Neural progenitor cell (in vitro differentiated cells): ENCODE measurements around the gene SLC6A9. TPM values are rescaled to one million over a fixed set of nuclear protein-coding genes. Genes with fewer than 3 reads are reported as not detected.

Source experiments
- DNase-seq: peaks from one replicate; pipeline ENCODE4 v3.0.0-alpha.2; 2016; ENCODE audit warnings: low spot score
- H2AFZ ChIP-seq: fragments of 200-600 bp; sonication (generic); replicated peaks from 2 replicates; pipeline ENCODE4 v1.6.1; 2016; ENCODE audit warnings: antibody characterized with exemption
- H3F3A ChIP-seq: fragments of 200-600 bp; sonication (generic); 2 replicates; pipeline ENCODE4 v1.6.1; 2016; ENCODE audit warnings: antibody characterized with exemption, low read depth
- H3K27ac ChIP-seq: fragments of 200-600 bp; sonication (generic); 2 replicates; pipeline ENCODE4 v1.5.1; 2016; ENCODE audit warnings: mild to moderate bottlenecking
- H3K27me3 ChIP-seq: fragments of 200-600 bp; sonication (generic); 2 replicates; pipeline ENCODE4 v1.6.1; 2016; ENCODE audit warnings: mild to moderate bottlenecking, moderate library complexity
- H3K36me3 ChIP-seq: fragments of 200-600 bp; sonication (generic); 2 replicates; pipeline ENCODE4 v1.5.1; 2016
- H3K4me1 ChIP-seq: fragments of 200-600 bp; sonication (generic); 2 replicates; pipeline ENCODE4 v1.6.1; 2016; ENCODE audit warnings: mixed run types
- H3K4me2 ChIP-seq: fragments of 200-600 bp; sonication (generic); 2 replicates; pipeline ENCODE4 v1.6.1; 2016
- H3K4me3 ChIP-seq: fragments of 200-600 bp; sonication (generic); 2 replicates; pipeline ENCODE4 v1.5.1; 2016
- H3K79me2 ChIP-seq: fragments of 200-600 bp; sonication (generic); 2 replicates; pipeline ENCODE4 v1.6.1; 2016; ENCODE audit warnings: low read depth
- H3K9ac ChIP-seq: fragments of 200-600 bp; sonication (generic); 2 replicates; pipeline ENCODE4 v1.6.1; 2016
- H3K9me3 ChIP-seq: fragments of 200-600 bp; sonication (generic); 2 replicates; pipeline ENCODE4 v1.5.1; 2016; ENCODE audit warnings: low read depth
- H4K20me1 ChIP-seq: fragments of 200-600 bp; sonication (generic); 2 replicates; pipeline ENCODE4 v1.6.1; 2016; ENCODE audit warnings: low read depth
- H3K27ac Mint-ChIP-seq: 3 replicates; pipeline ENCODE4 v1.8.0; 2021; ENCODE audit warnings: mixed read lengths
- H3K27me3 Mint-ChIP-seq: 2 replicates; pipeline ENCODE4 v1.8.0; 2022; ENCODE audit warnings: low read depth, mild to moderate bottlenecking, inconsistent platforms, moderate library complexity, mixed read lengths; ENCODE audit not compliant: insufficient read depth
- H3K36me3 Mint-ChIP-seq: 3 replicates; pipeline ENCODE4 v1.8.0; 2021; ENCODE audit warnings: mixed read lengths
- H3K4me1 Mint-ChIP-seq: 3 replicates; pipeline ENCODE4 v1.8.0; 2021; ENCODE audit warnings: mixed read lengths
- H3K4me3 Mint-ChIP-seq: 3 replicates; pipeline ENCODE4 v1.8.0; 2021; ENCODE audit warnings: mild to moderate bottlenecking, moderate library complexity, mixed read lengths
- H3K9me3 Mint-ChIP-seq: 3 replicates; pipeline ENCODE4 v1.8.0; 2020; ENCODE audit warnings: mixed read lengths
- CTCF ChIP-seq: fragments of 200-600 bp; sonication (generic); IDR thresholded peaks from 2 replicates; pipeline ENCODE4 v1.5.1; 2017; ENCODE audit warnings: antibody characterized with exemption, mild to moderate bottlenecking
- EZH2 ChIP-seq: fragments of 200-600 bp; sonication (generic); IDR thresholded peaks from 2 replicates; pipeline ENCODE4 v1.6.1; 2017; ENCODE audit warnings: antibody characterized with exemption, mild to moderate bottlenecking, moderate library complexity
- EZH2phosphoT487 ChIP-seq: fragments of 200-600 bp; sonication (generic); IDR thresholded peaks from 2 replicates; pipeline ENCODE4 v1.6.1; 2017; ENCODE audit warnings: antibody characterized with exemption
- total RNA-seq: library from RNA; depleted of rRNA; stranded (reverse); fragments of >200 nt; gene quantifications from 2 replicates; pipeline ENCODE4 v1.2.3, GENCODE V29; 2015; ENCODE audit warnings: low replicate concordance

Gene SLC6A9
- total RNA-seq, 1 donor from 2014 or later: 1.4 TPM

DNA sequence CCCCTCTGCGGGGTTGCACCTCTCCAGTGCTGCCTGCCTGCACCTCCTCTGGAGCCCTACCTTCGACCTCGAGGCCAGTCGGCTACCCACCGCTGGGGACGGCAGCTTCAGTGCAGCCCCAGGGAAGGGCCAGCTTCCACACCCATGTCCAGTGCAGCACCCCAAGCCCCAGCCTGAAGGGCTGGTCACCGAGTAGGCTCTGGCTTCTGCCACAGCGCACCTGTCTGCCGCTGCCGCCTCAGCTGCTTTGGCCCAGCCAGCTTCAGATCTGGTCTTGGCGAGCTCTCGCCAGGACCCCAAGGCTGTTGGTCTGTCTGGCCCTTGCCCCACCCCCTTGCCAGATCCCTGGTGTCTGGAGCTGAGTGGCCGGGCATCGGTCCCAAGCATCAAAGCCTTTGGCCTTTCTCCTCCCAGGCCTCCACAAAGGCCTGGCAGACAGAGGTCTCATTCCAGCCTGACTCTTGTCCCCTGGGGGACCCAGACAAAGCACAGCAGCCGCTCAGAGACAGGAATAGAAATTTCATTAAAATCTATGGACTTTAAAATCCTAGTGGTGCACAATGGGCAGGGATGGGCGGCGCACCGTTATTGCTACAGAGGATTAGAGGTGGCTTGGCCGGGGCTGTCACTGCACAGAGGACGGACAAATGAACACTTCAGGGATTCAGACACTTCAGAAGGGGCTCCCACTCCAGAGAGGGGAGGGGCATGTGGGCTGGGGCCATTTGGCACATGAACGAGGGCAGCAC is 35.1 kb downstream of the SLC6A9 start:
- Histone ChIP-seq H3K4me2 (peak overlapping the region; percentile 1), H3F3A (peaks cover 24% of the 10 kb centered on the region), H3K9me3 (no peaks in the 10 kb centered on the region), H3K27ac (no peak overlapping the region), H3K4me3 (no peak overlapping the region), H2AFZ (no peak overlapping the region), H3K9ac (no peak overlapping the region), H3K4me1 (peaks cover 10% of the 10 kb centered on the region), H4K20me1 (peaks cover 21% of the 10 kb centered on the region), H3K36me3 (no peaks in the 10 kb centered on the region), H3K27me3 (no peaks in the 10 kb centered on the region), H3K79me2 (no peaks in the 10 kb centered on the region)
- no peaks in the 10 kb centered on the region for H3K36me3 Mint-ChIP-seq
- peak overlapping the region; percentile 80 for H3K4me3 Mint-ChIP-seq
- TF ChIP-seq EZH2phosphoT487: no peak
- TF ChIP-seq CTCF: no peak
- no peak for TF ChIP-seq EZH2
- H3K4me1 Mint-ChIP-seq: peaks cover 42% of the 10 kb centered on the region
- H3K9me3 Mint-ChIP-seq: no peaks in the 10 kb centered on the region
- peak; percentile 36 for DNase-seq
- peaks cover 6% of the 10 kb centered on the region for H3K27me3 Mint-ChIP-seq
- peak overlapping the region; percentile 94 for H3K27ac Mint-ChIP-seq

- no peak overlapping the region for H3K4me3 Mint-ChIP-seq
Observed at GRCh38 chr1:43994794-43995790, 36.2 kb downstream of the SLC6A9 start.

DNA sequence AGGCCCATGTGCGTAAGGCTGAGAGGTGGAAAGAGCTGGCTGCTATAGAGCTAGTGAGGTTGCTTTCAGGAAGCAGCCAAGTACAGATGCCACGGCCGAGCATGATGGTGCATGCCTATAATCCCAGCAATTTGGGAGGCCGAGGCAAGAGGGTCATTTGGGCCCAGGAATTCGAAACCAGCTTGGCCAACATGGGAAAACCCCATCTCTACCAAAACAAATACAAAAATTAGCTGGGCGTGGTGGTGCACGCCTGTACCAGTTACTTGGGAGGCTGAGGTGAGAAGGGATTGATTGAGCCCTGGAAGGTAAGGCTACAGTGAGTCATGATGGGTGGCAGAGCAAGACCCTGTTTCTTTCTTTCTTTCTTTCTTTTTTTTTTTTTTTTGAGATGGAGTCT is 37.2 kb downstream of the SLC6A9 start:
- Mint-ChIP-seq H3K27ac (no peak overlapping the region), H3K36me3 (no peaks in the 10 kb centered on the region), H3K4me1 (peaks cover 38% of the 10 kb centered on the region), H3K4me3 (peak overlapping the region; percentile 63), H3K27me3 (peaks cover 4% of the 10 kb centered on the region), H3K9me3 (no peaks in the 10 kb centered on the region)
- H3F3A ChIP-seq: peaks cover 32% of the 10 kb centered on the region
- H3K4me3 ChIP-seq: no peak overlapping the region
- no peaks in the 10 kb centered on the region for H3K27me3 ChIP-seq
- no peak overlapping the region for H3K27ac ChIP-seq
- peaks cover 27% of the 10 kb centered on the region for H4K20me1 ChIP-seq
- H3K9ac ChIP-seq: no peak overlapping the region
- no peak overlapping the region for H3K4me2 ChIP-seq
- no peak overlapping the region for H2AFZ ChIP-seq
- no peak for DNase-seq
- peaks cover 10% of the 10 kb centered on the region for H3K4me1 ChIP-seq
- no peak for TF ChIP-seq EZH2
- no peak for TF ChIP-seq EZH2phosphoT487
- no peak for TF ChIP-seq CTCF
- no peaks in the 10 kb centered on the region for H3K79me2 ChIP-seq
- H3K9me3 ChIP-seq: no peaks in the 10 kb centered on the region
- no peaks in the 10 kb centered on the region for H3K36me3 ChIP-seq

More at GRCh38 chr1:43994794-43995790, 36.2 kb downstream of the SLC6A9 start:
- TF ChIP-seq EZH2phosphoT487 (no peak), CTCF (peak; percentile 49)
- Histone ChIP-seq H3K4me2 (no peak overlapping the region), H3K36me3 (no peaks in the 10 kb centered on the region), H3K9ac (no peak overlapping the region), H3F3A (peaks cover 25% of the 10 kb centered on the region), H3K27ac (no peak overlapping the region), H3K27me3 (no peaks in the 10 kb centered on the region), H2AFZ (no peak overlapping the region), H4K20me1 (peaks cover 26% of the 10 kb centered on the region), H3K4me3 (no peak overlapping the region), H3K9me3 (no peaks in the 10 kb centered on the region), H3K4me1 (peaks cover 10% of the 10 kb centered on the region), H3K79me2 (no peaks in the 10 kb centered on the region)
- peak overlapping the region; percentile 63 for H3K27ac Mint-ChIP-seq
- peaks cover 42% of the 10 kb centered on the region for H3K4me1 Mint-ChIP-seq
- peaks cover 6% of the 10 kb centered on the region for H3K27me3 Mint-ChIP-seq
- H3K36me3 Mint-ChIP-seq: no peaks in the 10 kb centered on the region
- DNase-seq: peak; percentile 51
- H3K9me3 Mint-ChIP-seq: no peaks in the 10 kb centered on the region
